K562 (cell line): ENCODE results near the gene PILRA. TPM values are rescaled to one million over a fixed set of nuclear protein-coding genes. Genes with fewer than 3 reads are reported as not detected.

Experiments
- ASH1L ChIP-seq: fragments of 450-650 bp; IDR thresholded peaks from 2 replicates; pipeline ENCODE4 v1.6.1; 2018; ENCODE audit warnings: borderline replicate concordance, mild to moderate bottlenecking, low read depth; ENCODE audit not compliant: partially characterized antibody
- CEBPZ ChIP-seq: fragments of 150-350 bp; IDR thresholded peaks from 2 replicates; pipeline ENCODE4 v1.6.1; 2014; ENCODE audit warnings: low read depth, mild to moderate bottlenecking, low read length, borderline replicate concordance
- E2F4 ChIP-seq: sonication (generic); formaldehyde crosslinking; IDR thresholded peaks from 2 replicates; pipeline ENCODE4 v1.8.0; 2022; ENCODE audit warnings: mild to moderate bottlenecking, low read depth, missing genetic modification reagents
- GTF2B ChIP-seq: IDR thresholded peaks from 2 replicates; pipeline ENCODE4 v1.6.1; 2011; ENCODE audit not compliant: insufficient read length; ENCODE audit errors: extremely low read depth
- HNRNPK ChIP-seq: fragments of 200-400 bp; formaldehyde crosslinking; IDR thresholded peaks from one replicate; pipeline ENCODE4 v1.6.1; 2018; ENCODE audit warnings: mild to moderate bottlenecking, low read depth, low read length; ENCODE audit not compliant: poor library complexity, severe bottlenecking
- KDM1A ChIP-seq, 2 experiments: fragments of 450-650 bp; IDR thresholded peaks; 2 replicates each; pipeline ENCODE4 v1.6.1; 2016; ENCODE audit warnings: mild to moderate bottlenecking in 2 of 2
- KDM4B ChIP-seq, 2 experiments: fragments of 450-650 bp in 1 of 2; sonication (generic) in 1 of 2; IDR thresholded peaks; 2 replicates each; pipeline ENCODE4 v1.6.1; 2016 to 2017; ENCODE audit warnings: borderline replicate concordance in 2 of 2, antibody characterized with exemption in 1 of 2, low read depth in 1 of 2, mild to moderate bottlenecking in 1 of 2
- MCM5 ChIP-seq: fragments of 450-650 bp; IDR thresholded peaks from 2 replicates; pipeline ENCODE4 v1.6.1; 2016; ENCODE audit warnings: low read depth
- MNT ChIP-seq, 2 experiments: fragments of 450-650 bp; conservative IDR thresholded peaks; 2 replicates each; pipeline ENCODE4 v1.6.1; 2017; ENCODE audit warnings: mild to moderate bottlenecking in 2 of 2, moderate library complexity in 2 of 2
- MTF1 ChIP-seq: fragments of 250-450 bp; sonication (Bioruptor Pico); IDR thresholded peaks from 2 replicates; pipeline ENCODE4 v1.9.0; 2021; ENCODE audit warnings: moderate library complexity, mild to moderate bottlenecking, inconsistent platforms, borderline replicate concordance
- UBTF ChIP-seq, 2 experiments: IDR thresholded peaks; 2 replicates each; pipeline ENCODE4 v1.6.1; 2012; ENCODE audit warnings: improper control_type of control experiment in 2 of 2, low read depth in 2 of 2, low read length in 2 of 2, borderline replicate concordance in 1 of 2
- ZBTB49 ChIP-seq: sonication (generic); formaldehyde crosslinking; IDR thresholded peaks from 2 replicates; pipeline ENCODE4 v1.8.0; 2022; ENCODE audit warnings: missing genetic modification reagents, mild to moderate bottlenecking, borderline replicate concordance
- ZNF79 ChIP-seq: fragments of 250-450 bp; sonication (Bioruptor Pico); IDR thresholded peaks from 2 replicates; pipeline ENCODE4 v1.4.0; 2020; ENCODE audit warnings: low read depth, mild to moderate bottlenecking, moderate library complexity
- polyA plus RNA-seq, 8 experiments: library from polyadenylated mRNA; depleted of rRNA in 4 of 8; stranded (reverse) in 5 of 8; unstranded in 3 of 8; fragments of >200 nt; fragmentation: Nextera tagmentation in 2 of 8; fragmentation: Illumina TruSeq in 1 of 8; extraction: Ambion mirVana in 2 of 8; extraction: Trizol in 1 of 8; gene quantifications; 2 replicates each; pipeline versions ENCODE4 v1.2.1 to v1.2.3, GENCODE V29; 2011 to 2014; ENCODE audit warnings: inconsistent platforms in 1 of 8, missing spikeins in 1 of 8
- total RNA-seq, 7 experiments: library from RNA; depleted of rRNA in 6 of 7; stranded (reverse); fragments of >200 nt in 6 of 7; fragmentation: Illumina TruSeq in 2 of 7; extraction: Trizol in 2 of 7; gene quantifications; 2 replicates each; pipeline versions ENCODE4 v1.2.1 to v1.2.3, GENCODE V29; 2011 to 2021; ENCODE audit warnings: low replicate concordance in 1 of 7

PILRA gene
- total and polyA plus RNA-seq, 9 of the 15 experiments (the other 6 are each of a cell fraction or from before 2014, with no cell fraction given): 0.13 to 1.8 (median 0.62) TPM

- no peak for TF ChIP-seq E2F4
- TF ChIP-seq MCM5: no peak
- TF ChIP-seq KDM4B (IDR thresholded peaks at IDR 0.05; ENCODE audit: borderline replicate concordance in 2 of 2, low read depth in 1 of 2): no peak
- no peak for TF ChIP-seq ZNF79 (CRISPR knock-in tag)
- TF ChIP-seq ZBTB49: no peak
- no peak for TF ChIP-seq MTF1 (CRISPR knock-in tag)
- no peak for TF ChIP-seq GTF2B
- no peak for TF ChIP-seq UBTF (IDR thresholded peaks at IDR 0.05; ENCODE audit: borderline replicate concordance in 1 of 2, low read depth in 2 of 2, low read length in 2 of 2)
- TF ChIP-seq HNRNPK: no peak
- 0 out of 4 replicates have a peak, but pooled peaks of 1 of the 2 experiments have one; percentile 9 for TF ChIP-seq KDM1A (IDR thresholded peaks at IDR 0.05)
- no peak for TF ChIP-seq ASH1L
- TF ChIP-seq MNT (conservative IDR thresholded peaks at IDR 0.05): no peak
- TF ChIP-seq CEBPZ: no peak
Observed at GRCh38 chr7:100360135-100360854, 13.0 kb upstream of the PILRA start (continued).
